Lung (tissue), 12 donors: ENCODE data around the gene NR2C2. TPM values are rescaled to one million over a fixed set of nuclear protein-coding genes. Genes with fewer than 3 reads are reported as not detected.

ENCODE experiments used
- ATAC-seq: fragments of 200-7000 bp; cut with Tn5 transposase; one replicate; pipeline ENCODE4 v1.9.1; 2020; ENCODE audit warnings: moderate number of reproducible peaks; ENCODE audit not compliant: insufficient read depth, low FRiP score
- DNase-seq, 3 donors: peaks; one replicate each; pipeline ENCODE4 v3.0.0-alpha.2; 2013 to 2017
- H3K27ac ChIP-seq, 2 donors: one replicate each; pipeline ENCODE4 v1.5.1; 2013; ENCODE audit warnings: mild to moderate bottlenecking in 2 of 2, moderate library complexity in 2 of 2, control low read depth in 1 of 2, inconsistent platforms in 1 of 2, low read depth in 1 of 2, low read length in 1 of 2
- H3K27me3 ChIP-seq, 3 donors: one replicate each; pipeline ENCODE4 v1.5.1; 2013; ENCODE audit warnings: low read length in 2 of 3; ENCODE audit not compliant: control insufficient read depth in 3 of 3, insufficient read depth in 3 of 3
- H3K36me3 ChIP-seq, 4 donors: one replicate each; pipeline ENCODE4 v1.5.1; 2013; ENCODE audit warnings: low read length in 4 of 4, mild to moderate bottlenecking in 1 of 4, moderate library complexity in 1 of 4; ENCODE audit not compliant: control insufficient read depth in 4 of 4, insufficient read depth in 4 of 4
- H3K4me1 ChIP-seq, 5 donors: one replicate each; pipeline ENCODE4 v1.5.1; 2013; ENCODE audit warnings: low read length in 5 of 5, mild to moderate bottlenecking in 2 of 5, moderate library complexity in 1 of 5; ENCODE audit not compliant: control insufficient read depth in 5 of 5, insufficient read depth in 5 of 5
- H3K4me3 ChIP-seq: one replicate; pipeline ENCODE4 v1.5.1; 2013; ENCODE audit warnings: mild to moderate bottlenecking, control low read depth, moderate library complexity
- H3K9ac ChIP-seq, 2 donors: one replicate each; pipeline ENCODE4 v1.5.1; 2013; ENCODE audit warnings: low read length in 2 of 2, control low read depth in 1 of 2; ENCODE audit not compliant: insufficient read depth in 1 of 2
- H3K9me3 ChIP-seq, 4 donors: one replicate each; pipeline ENCODE4 v1.5.1; 2013; ENCODE audit warnings: low read length in 3 of 4, mild to moderate bottlenecking in 1 of 4, moderate library complexity in 1 of 4; ENCODE audit not compliant: control insufficient read depth in 4 of 4, insufficient read depth in 3 of 4
- WGBS, 2 donors: extraction: QIAGEN DNeasy Blood & Tissue Kit; methylation state at CpG; one replicate each; pipeline ENCODE4 v1.1.7; 2013; 5-methylcytosine and 5-hydroxymethylcytosine counted together
- polyA plus RNA-seq, 2 donors: library from polyadenylated mRNA; stranded (reverse); fragments of 200-250 nt; gene quantifications; one replicate each; pipeline ENCODE4 v1.2.1, GENCODE V29; 2013
- total RNA-seq, 2 donors: library from RNA; depleted of rRNA in 1 of 2; stranded (reverse); fragments of >200 nt in 1 of 2; gene quantifications; one replicate each; pipeline ENCODE4 v1.2.1, GENCODE V29; 2014 to 2021
- TF ChIP-seq, protein P1 (sequence below): IDR thresholded peaks from 2 replicates; pipeline ENCODE4 v1.5.1; 2012; ENCODE audit warnings: mild to moderate bottlenecking; ENCODE audit errors: control extremely low read depth, extremely low read depth
- donor health status: control.
- donor health status: control.
- donor health status: Bipolar disorder and iron deficiency.
- donor health status: healthy.
- donor health status: DM: yes; HTN: yes; CAD: no.

The NR2C2 gene
- total and polyA plus RNA-seq, 4 donors, result 9.2 to 71.0 (median 24.8) TPM

DNA sequence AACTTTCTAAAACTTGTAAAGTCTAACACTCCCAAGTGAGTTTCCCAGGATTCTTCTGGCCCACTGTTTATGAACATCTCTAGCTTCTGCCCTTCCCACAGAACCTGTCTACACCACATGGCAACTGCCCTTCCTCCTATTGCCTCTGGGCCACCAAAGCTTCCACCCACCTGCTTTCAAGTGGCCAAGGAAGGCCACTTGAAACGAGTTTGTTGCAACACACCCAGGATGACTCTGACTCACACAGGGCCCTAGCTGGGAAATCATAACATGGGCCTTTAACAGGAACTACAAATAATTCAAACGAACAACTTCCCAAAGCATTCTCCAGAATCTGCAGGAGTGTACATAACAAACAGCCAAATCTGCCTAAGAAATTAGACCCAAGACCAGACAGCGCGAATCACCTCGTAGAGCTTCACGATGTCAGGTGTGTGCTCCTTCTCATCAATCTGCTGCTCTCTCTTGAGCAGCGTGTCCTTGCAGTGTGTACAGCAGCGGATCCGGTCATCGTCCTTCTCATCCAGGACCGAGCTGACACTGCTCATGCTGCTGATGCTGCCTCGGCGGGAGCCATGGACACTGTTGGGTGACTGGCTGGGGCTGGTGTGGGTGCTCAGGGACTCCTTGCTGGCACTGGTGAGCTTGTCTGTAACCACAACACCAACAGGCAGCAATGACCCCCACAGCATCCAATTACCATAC is 134.7 kb downstream of the NR2C2 start:
- Histone ChIP-seq H3K27me3 (no peaks in the 10 kb centered on the region), H3K9me3 (no peaks in the 10 kb centered on the region), H3K9ac (no peak overlapping the region), H3K36me3 (peaks cover 40 to 76% (median 52%) of the 10 kb centered on the region in 4 donors), H3K27ac (peak overlapping the region in 1 of 2 donors; percentile 85), H3K4me3 (no peak overlapping the region), H3K4me1 (peaks cover 0 to 5% (median 0%) of the 10 kb centered on the region in 5 donors)
- WGBS, 2 donors, result 79 to 85% methylated on average over 13 of the region's 13 CpGs
- peak; percentile 87 for ATAC-seq
- no peak for DNase-seq
- TF ChIP-seq, protein P1, sequence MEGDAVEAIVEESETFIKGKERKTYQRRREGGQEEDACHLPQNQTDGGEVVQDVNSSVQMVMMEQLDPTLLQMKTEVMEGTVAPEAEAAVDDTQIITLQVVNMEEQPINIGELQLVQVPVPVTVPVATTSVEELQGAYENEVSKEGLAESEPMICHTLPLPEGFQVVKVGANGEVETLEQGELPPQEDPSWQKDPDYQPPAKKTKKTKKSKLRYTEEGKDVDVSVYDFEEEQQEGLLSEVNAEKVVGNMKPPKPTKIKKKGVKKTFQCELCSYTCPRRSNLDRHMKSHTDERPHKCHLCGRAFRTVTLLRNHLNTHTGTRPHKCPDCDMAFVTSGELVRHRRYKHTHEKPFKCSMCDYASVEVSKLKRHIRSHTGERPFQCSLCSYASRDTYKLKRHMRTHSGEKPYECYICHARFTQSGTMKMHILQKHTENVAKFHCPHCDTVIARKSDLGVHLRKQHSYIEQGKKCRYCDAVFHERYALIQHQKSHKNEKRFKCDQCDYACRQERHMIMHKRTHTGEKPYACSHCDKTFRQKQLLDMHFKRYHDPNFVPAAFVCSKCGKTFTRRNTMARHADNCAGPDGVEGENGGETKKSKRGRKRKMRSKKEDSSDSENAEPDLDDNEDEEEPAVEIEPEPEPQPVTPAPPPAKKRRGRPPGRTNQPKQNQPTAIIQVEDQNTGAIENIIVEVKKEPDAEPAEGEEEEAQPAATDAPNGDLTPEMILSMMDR, result no peak

DNA sequence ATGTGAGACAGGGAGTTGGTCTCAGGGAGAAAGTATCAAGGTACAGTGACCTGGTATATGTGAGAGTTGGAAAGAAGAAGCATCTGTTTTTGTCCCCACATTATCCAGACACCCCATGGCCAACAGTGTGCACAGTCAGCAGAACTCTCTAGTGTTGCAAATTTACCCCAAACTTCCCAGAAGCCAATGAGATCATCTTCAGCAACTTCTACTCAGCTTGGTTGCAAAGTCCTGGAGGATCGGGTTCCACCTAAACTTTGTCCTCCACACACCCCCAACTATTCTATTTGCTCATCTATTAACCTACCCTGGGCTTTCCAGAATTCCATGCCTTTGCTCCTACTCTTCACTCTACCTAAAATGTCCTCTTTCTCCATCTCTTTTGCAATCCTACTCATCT is 135.9 kb downstream of the NR2C2 start:
- H3K36me3 ChIP-seq, result peaks cover 30 to 68% (median 41%) of the 10 kb centered on the region in 4 donors
- H3K27ac ChIP-seq, result no peak overlapping the region
- peaks cover 0 to 5% (median 0%) of the 10 kb centered on the region in 5 donors for H3K4me1 ChIP-seq
- H3K9ac ChIP-seq, result no peak overlapping the region
- 96 to 98% methylated on average over 1 of the region's 1 CpG for WGBS, 2 donors
- DNase-seq, result no peak
- H3K4me3 ChIP-seq, result no peak overlapping the region
- ATAC-seq, result no peak
- TF ChIP-seq, protein P1, result no peak
- no peaks in the 10 kb centered on the region for H3K9me3 ChIP-seq
- no peaks in the 10 kb centered on the region for H3K27me3 ChIP-seq

DNA sequence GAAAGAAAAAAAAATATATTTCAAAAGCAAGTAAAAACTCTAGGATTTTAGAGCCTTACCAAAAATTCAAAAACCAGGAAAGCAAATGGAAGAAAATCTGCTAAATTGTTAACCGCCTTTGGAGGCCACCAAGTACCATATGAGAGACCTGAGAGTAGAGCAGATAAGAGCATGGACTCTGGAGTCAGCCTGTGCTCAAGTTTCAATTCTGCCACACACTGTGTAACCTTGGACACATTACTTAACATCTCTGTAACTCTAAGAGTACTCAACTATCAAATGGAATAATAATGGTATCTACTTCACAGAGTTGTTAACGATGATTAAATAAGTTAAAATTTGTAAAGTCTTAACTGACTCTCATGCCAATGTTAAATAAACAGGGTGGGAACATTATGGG is 138.9 kb downstream of the NR2C2 start:
- WGBS, 2 donors, result 96 to 97% methylated on average over 2 of the region's 2 CpGs
- H3K27ac ChIP-seq, result no peak overlapping the region
- ATAC-seq (no peak), DNase-seq (no peak)
- TF ChIP-seq, protein P1, result no peak
- no peak overlapping the region for H3K4me3 ChIP-seq
- no peaks in the 10 kb centered on the region for H3K9me3 ChIP-seq
- H3K4me1 ChIP-seq, result peaks cover 0 to 5% (median 0%) of the 10 kb centered on the region in 5 donors
- H3K36me3 ChIP-seq, result peaks cover 29 to 61% (median 37%) of the 10 kb centered on the region in 4 donors
- H3K27me3 ChIP-seq, result no peaks in the 10 kb centered on the region
- H3K9ac ChIP-seq, result no peak overlapping the region
